ENCODE data around the gene POLR3H.

- TF ChIP-seq CTCF (IDR thresholded peaks at IDR 0.05 in 8 of 11, conservative IDR thresholded peaks at IDR 0.05 in 3 of 11): no peak
- TF ChIP-seq POLR2AphosphoS5 (IDR thresholded peaks at IDR 0.05): no peak
- no peak for TF ChIP-seq POLR2A (IDR thresholded peaks at IDR 0.05)
These were observed 62.3 kb downstream of the POLR3H start for GRCh38 chr22:41481925-41482318.
